GM18868 (cell line): ENCODE measurements around the gene CD80.

Experiments
- ATAC-seq: cut with Tn5 transposase; IDR thresholded peaks from one replicate; pipeline ENCODE4 v1.9.1; 2021; ENCODE audit warnings: mild to moderate bottlenecking, moderate library complexity; ENCODE audit not compliant: unreplicated experiment

Gene CD80

DNA sequence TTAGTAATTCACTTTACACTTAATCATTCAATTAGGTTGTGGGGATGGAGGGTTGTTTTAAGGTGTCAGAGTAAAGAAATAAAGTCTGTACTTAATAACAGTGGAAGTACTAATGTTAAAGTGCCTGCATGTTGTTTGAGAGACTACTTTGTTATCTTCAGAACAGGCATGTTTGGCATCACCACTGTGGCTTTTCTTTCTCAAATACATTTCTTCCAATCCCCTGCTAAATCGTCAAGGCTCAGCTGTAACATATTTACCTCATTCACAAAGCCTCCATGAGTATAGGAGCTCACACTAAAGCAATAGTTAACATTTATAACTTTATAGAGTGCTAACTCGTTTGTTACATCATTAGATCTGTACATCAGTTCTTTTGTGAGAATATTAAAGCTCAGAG lies 58.5 kb downstream of the CD80 start:
- no peak for ATAC-seq

DNA sequence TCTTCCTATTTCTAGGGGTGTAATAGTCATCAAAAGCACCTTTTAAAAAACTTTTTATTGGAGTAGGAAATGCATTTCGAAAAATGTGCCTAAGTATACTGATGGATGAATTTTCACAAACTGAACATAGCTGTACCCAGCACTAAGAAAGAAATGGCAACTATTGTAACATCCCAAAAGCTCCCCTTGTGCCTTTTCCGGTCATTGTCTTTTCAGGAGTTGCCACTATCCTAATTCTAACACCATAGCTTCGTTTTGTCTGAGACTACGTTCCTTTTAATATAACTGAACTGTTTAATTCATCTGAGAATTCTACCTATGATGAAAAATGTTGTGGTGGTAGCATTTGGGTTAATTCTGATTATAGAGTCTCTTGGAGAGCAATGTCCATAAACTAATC lies 59.1 kb downstream of the CD80 start:
- ATAC-seq: no peak

DNA sequence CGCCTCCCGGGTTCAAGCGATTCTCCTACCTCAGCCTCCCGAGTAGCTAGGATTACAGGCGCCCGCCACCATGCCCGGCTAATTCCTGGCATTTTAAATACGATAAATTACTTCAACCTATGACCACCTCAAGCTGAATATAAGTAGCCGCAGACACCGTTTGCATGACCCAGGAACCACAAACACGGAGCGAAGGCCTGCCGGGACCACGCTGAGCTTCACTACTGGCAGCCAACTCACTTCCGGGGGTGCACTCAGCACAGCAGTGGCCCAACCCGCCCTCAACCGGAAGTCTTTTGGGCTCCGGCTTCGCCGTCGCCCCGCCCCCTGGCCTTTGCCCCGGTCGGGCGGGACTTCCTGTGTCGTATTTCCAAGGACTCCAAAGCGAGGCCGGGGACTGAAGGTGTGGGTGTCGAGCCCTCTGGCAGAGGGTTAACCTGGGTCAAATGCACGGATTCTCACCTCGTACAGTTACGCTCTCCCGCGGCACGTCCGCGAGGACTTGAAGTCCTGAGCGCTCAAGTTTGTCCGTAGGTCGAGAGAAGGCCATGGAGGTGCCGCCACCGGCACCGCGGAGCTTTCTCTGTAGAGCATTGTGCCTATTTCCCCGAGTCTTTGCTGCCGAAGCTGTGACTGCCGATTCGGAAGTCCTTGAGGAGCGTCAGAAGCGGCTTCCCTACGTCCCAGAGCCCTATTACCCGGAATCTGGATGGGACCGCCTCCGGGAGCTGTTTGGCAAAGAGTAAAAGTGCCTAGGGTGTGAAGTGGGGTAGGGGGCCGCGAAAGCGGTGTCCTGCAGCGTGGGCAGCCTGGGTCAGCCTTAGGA lies 61.0 kb downstream of the CD80 start, which contains the start of gene TIMMDC1:
TSS of gene TIMMDC1 (plus strand) at position 362 of the 826 bp plus-strand sequence. CDS start at position 549, 187 bp downstream.
- peak; percentile 98 for ATAC-seq

DNA sequence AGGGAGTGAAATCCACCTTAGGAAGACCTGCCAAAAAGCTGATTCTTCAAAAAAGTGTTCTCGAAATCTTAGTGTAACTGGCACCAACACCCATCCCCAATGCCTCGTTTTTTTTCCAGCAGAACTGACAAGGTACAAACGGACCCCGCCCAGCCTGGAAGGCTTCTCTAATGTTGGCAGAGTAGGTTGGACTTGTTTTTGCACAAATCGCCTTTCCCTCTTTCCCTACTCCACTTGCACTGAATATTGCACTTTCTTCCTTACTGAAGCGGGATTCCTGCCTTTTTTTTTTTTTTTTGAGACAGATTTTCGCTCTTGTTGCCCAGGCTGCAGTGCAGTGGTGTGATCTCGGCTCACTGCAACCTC lies 61.6 kb downstream of the CD80 start:
- no peak for ATAC-seq

DNA sequence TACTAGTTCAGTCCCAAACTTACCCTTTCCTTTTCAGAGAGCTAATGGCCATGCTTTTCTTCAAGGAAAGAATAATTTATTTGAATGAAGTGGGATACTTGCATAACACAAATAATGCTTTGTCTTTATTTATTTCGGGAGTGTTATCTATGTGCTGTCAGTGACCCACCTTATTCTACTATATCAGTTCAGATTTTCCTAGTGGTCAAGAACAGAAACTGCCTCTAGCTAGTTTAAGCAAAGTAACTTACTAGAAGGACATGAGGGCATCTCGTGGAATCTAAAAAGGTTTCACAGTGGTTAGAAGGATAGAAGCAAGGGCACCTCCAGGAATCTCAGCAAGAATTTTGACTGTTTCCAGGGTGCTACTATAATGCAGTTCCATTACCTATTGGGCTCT lies 64.8 kb downstream of the CD80 start:
- no peak for ATAC-seq

DNA sequence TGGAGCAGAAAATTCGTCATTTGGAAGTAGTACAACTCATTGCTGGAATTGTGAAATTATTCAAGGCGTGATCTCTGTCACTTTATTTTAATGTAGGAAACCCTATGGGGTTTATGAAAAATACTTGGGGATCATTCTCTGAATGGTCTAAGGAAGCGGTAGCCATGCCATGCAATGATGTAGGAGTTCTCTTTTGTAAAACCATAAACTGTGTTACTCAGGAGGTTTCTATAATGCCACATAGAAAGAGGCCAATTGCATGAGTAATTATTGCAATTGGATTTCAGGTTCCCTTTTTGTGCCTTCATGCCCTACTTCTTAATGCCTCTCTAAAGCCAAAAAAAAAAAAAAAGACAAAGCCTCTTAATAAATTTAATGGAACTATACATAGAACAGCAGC lies 66.6 kb downstream of the CD80 start:
- ATAC-seq: no peak

DNA sequence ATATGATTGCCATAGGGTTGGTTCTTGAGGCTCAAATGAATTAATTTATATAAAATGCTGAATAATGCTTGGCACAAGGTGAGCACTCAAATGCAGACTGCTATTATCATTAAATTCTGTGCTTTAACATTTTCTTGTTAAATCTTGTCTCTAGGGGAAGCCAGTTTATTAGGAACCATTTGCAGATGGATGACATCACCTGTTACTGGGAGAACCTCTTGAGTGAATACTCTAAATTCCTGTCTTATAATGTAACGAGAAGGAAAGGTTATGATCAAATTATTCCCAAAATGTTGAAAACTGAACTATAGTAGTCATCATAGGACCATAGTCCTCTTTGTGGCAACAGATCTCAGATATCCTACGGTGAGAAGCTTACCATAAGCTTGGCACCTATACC lies 67.3 kb downstream of the CD80 start:
- ATAC-seq: no peak

DNA sequence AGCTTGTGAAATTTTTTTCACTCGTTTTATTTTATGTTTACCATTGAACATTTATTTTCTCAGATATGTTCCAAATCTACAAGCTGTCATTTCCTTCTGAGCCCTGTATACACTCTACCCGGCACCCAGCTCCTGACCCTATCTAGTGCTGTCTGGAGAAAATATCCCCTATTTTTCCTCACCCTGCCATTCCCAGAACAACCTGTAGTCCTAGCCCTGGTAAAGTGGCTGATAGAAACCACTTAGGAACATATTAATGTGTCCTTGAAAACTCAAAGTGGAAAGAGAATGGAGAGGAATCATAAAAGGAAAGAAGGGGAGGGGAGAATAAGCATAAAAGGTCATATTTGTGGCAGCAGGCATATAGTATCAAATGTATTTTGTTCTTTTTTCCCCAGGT lies 69.3 kb downstream of the CD80 start:
- ATAC-seq: no peak

DNA sequence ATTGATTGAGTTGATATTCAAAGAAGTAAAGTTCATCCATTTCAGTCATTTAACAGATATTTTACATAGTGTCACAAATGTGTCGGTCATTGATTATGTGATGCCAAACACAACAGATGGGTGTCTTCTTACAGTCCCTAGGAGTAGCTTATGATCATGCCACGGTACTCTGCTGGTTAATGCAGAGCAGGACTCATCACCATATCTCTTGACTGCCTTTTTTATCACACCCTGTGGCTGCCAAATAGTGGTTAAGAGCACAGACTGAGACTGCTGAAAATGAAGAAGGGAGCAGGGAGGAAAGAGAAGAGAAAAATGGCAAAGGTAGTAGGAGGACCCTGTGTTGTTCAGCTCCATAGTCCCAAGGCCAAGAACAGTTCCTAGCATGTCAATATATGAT lies 73.9 kb downstream of the CD80 start:
- no peak for ATAC-seq

DNA sequence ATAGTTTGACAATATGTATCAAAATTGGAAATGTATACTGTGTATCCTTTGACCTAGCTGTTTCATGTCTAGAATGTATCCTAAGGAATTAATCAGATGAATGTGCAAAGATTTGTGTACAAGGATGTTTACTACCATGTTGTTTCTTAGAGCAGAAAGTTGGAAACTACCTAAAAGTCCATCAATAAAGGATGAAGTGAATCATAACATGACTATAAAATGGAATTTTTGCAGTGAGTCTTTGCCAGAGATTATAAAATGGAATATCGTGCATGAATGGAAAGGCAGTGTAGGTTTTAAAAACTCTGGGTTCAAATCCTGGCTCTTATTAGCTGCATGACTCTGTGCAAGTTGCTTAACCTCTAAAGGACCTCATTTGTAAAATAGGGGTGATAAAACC lies 76.3 kb downstream of the CD80 start:
- no peak for ATAC-seq

DNA sequence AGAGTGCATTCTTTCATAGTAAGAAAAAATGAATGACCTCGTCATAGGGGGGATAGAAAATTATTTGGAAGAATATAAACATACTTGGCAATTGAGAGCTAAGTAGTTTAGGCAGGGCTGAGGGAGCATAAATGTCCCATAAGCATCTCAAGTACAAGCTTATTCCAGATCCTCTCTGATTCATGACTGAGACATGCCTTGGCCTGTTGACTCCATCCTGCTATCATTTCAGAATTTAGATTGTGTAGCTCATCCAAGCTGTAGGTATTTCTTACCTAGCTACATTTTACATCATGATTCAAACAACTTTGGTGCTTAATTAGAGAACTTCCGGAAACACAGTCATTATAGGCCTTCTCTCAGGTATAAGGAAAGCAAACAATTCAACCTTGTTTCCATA lies 78.3 kb downstream of the CD80 start:
- no peak for ATAC-seq
